GM12878 (cell line): Measurements from ENCODE around the gene PHF20. TPM values are rescaled to one million over a fixed set of nuclear protein-coding genes. Genes with fewer than 3 reads are reported as not detected.

Experiments used
- ATAC-seq: fragments of 200-7000 bp; cut with Tn5 transposase; 3 replicates; pipeline ENCODE4 v1.9.1; 2020; ENCODE audit warnings: mild to moderate bottlenecking, moderate library complexity
- BruUV-seq: library from RNA; stranded (reverse); fragments of 400-500 nt; replicated peaks from 2 replicates; lab custom pipeline; 2021; lab: Mats Ljungman, UMichigan
- CTCF ChIA-PET: fragments of 300-600 bp; sonication (Branson Sonifier 250); formaldehyde crosslinking; extraction: SDS; loops from one replicate; lab custom pipeline; 2021; ENCODE audit warnings: inconsistent platforms; lab: Yijun Ruan, JAX
- POLR2A ChIA-PET: fragments of 350-600 bp; formaldehyde crosslinking; extraction: SDS; loops from one replicate; lab custom pipeline; 2021; ENCODE audit warnings: inconsistent platforms; lab: Charles Lee
- RAD21 ChIA-PET: fragments of 300-600 bp; sonication (Branson Sonifier 250); formaldehyde crosslinking; loops from one replicate; lab custom pipeline; 2023; ENCODE audit warnings: antibody characterized with exemption; ENCODE audit not compliant: unreplicated experiment; lab: Charles Lee
- SMC1A ChIA-PET: fragments of 300-600 bp; sonication (Branson Sonifier 250); formaldehyde crosslinking; loops from one replicate; lab custom pipeline; 2023; ENCODE audit not compliant: unreplicated experiment, uncharacterized antibody; lab: Charles Lee
- DNase-seq: peaks from one replicate; pipeline ENCODE4 v3.0.0-alpha.2; 2011; ENCODE audit warnings: low read depth, low spot score
- FAIRE-seq: peaks from 3 replicates; lab custom pipeline; 2011; peaks lifted over from hg19 to GRCh38; lab: Jason Lieb, UNC
- H2AFZ ChIP-seq: 2 replicates; pipeline ENCODE4 v1.6.0; 2011; ENCODE audit warnings: low read depth, low read length, control low read depth; ENCODE audit not compliant: control insufficient read depth
- H3K27ac ChIP-seq: 2 replicates; pipeline ENCODE4 v1.5.1; 2011; ENCODE audit warnings: control low read depth; ENCODE audit not compliant: control insufficient read depth, insufficient read depth
- H3K27me3 ChIP-seq, 2 experiments: replicated peaks in 1 of 2; 2 replicates each; pipeline versions ENCODE4 v1.6.0 to v1.6.1; 2011; ENCODE audit warnings: low read length in 1 of 2; ENCODE audit not compliant: control insufficient read depth in 2 of 2, insufficient read depth in 2 of 2
- H3K36me3 ChIP-seq, 2 experiments: 2 replicates each; pipeline ENCODE4 v1.5.1; 2011; ENCODE audit warnings: low read length in 1 of 2; ENCODE audit not compliant: control insufficient read depth in 2 of 2, insufficient read depth in 2 of 2
- H3K4me1 ChIP-seq: 2 replicates; pipeline ENCODE4 v1.6.1; 2011; ENCODE audit warnings: mild to moderate bottlenecking, low read length, moderate library complexity, mixed read lengths; ENCODE audit not compliant: control insufficient read depth, insufficient read depth
- H3K4me2 ChIP-seq: 2 replicates; pipeline ENCODE4 v1.6.0; 2011; ENCODE audit warnings: control low read depth; ENCODE audit not compliant: control insufficient read depth, insufficient read depth
- H3K4me3 ChIP-seq: fragments of 200-600 bp; sonication (generic); 2 replicates; pipeline ENCODE4 v1.5.1; 2016
- H3K79me2 ChIP-seq: 2 replicates; pipeline ENCODE4 v1.6.0; 2011; ENCODE audit warnings: low read length; ENCODE audit not compliant: control insufficient read depth, insufficient read depth
- H3K9ac ChIP-seq: 2 replicates; pipeline ENCODE4 v1.8.0; 2011; ENCODE audit warnings: low read length, control low read depth, mixed read lengths; ENCODE audit not compliant: control insufficient read depth, insufficient read depth
- H3K9me3 ChIP-seq: replicated peaks from 3 replicates; pipeline ENCODE4 v1.5.1; 2011; ENCODE audit warnings: mild to moderate bottlenecking, low read length; ENCODE audit not compliant: control insufficient read depth, insufficient read depth
- H4K20me1 ChIP-seq: 2 replicates; pipeline ENCODE4 v1.6.0; 2011; ENCODE audit not compliant: control insufficient read depth, insufficient read depth
- BCL11A ChIP-seq: IDR thresholded peaks from 2 replicates; pipeline ENCODE4 v1.6.1; 2011; ENCODE audit warnings: low read depth, low read length
- ESRRA ChIP-seq: IDR thresholded peaks from 2 replicates; pipeline ENCODE4 v1.6.1; 2012; ENCODE audit warnings: mild to moderate bottlenecking, low read length, improper control_type of control experiment
- MEF2B ChIP-seq: fragments of 450-650 bp; IDR thresholded peaks from 2 replicates; pipeline ENCODE4 v1.6.1; 2018; ENCODE audit warnings: mild to moderate bottlenecking, moderate library complexity; ENCODE audit not compliant: partially characterized antibody, poor library complexity, severe bottlenecking
- NFXL1 ChIP-seq: fragments of 450-650 bp; IDR thresholded peaks from 2 replicates; pipeline ENCODE4 v1.6.1; 2017; ENCODE audit warnings: antibody characterized with exemption, mild to moderate bottlenecking, borderline replicate concordance
- NKRF ChIP-seq: fragments of 450-650 bp; conservative IDR thresholded peaks from 2 replicates; pipeline ENCODE4 v1.6.1; 2017; ENCODE audit warnings: mild to moderate bottlenecking, moderate library complexity
- POLR2A ChIP-seq: IDR thresholded peaks from 2 replicates; pipeline ENCODE4 v1.6.1; 2011; ENCODE audit warnings: low read depth, mild to moderate bottlenecking, low read length
- POLR2AphosphoS5 ChIP-seq: IDR thresholded peaks from 2 replicates; pipeline ENCODE4 v1.6.1; 2011; ENCODE audit warnings: mild to moderate bottlenecking, low read length, inconsistent platforms
- RBBP5 ChIP-seq: fragments of 200-600 bp; sonication (generic); conservative IDR thresholded peaks from 2 replicates; pipeline ENCODE4 v1.6.1; 2016
- RELB ChIP-seq: fragments of 450-650 bp; IDR thresholded peaks from 2 replicates; pipeline ENCODE4 v1.6.1; 2017; ENCODE audit warnings: low read depth, mild to moderate bottlenecking, moderate library complexity
- SKIL ChIP-seq: fragments of 450-650 bp; IDR thresholded peaks from 2 replicates; pipeline ENCODE4 v1.6.1; 2017; ENCODE audit warnings: mild to moderate bottlenecking, low read depth, inconsistent platforms; ENCODE audit not compliant: poor library complexity, severe bottlenecking
- SUPT20H ChIP-seq: IDR thresholded peaks from 2 replicates; pipeline ENCODE4 v1.6.1; 2011; ENCODE audit warnings: low read depth, mild to moderate bottlenecking, low read length, moderate library complexity, borderline replicate concordance; ENCODE audit not compliant: control insufficient read depth
- ZNF687 ChIP-seq: fragments of 450-650 bp; IDR thresholded peaks from 2 replicates; pipeline ENCODE4 v1.6.1; 2017; ENCODE audit warnings: mild to moderate bottlenecking, moderate library complexity
- whole genome bisulfite sequencing: methylation state at CpG from one replicate; pipeline ENCODE4 v1.1.6; 2016; ENCODE audit warnings: low lambda C conversion rate; ENCODE audit not compliant: insufficient replicate concordance, insufficient coverage; ENCODE audit errors: missing lambda C conversion rate; 5-methylcytosine and 5-hydroxymethylcytosine counted together
- in situ Hi-C: fragments of 300-500 bp; cut with MboI; formaldehyde crosslinking; loops from 9 replicates; pipeline ENCODE4 v1.14.3; 2018; ENCODE audit warnings: mixed read lengths
- intact Hi-C: fragments of 100-400 bp; cut with micrococcal nuclease; formaldehyde crosslinking; loops from one replicate; pipeline ENCODE4 v1.14.2; 2022; ENCODE audit not compliant: unreplicated experiment
- polyA plus RNA-seq, 11 experiments: library from polyadenylated mRNA; depleted of rRNA in 4 of 11; unstranded in 6 of 11; stranded (reverse) in 5 of 11; fragments of >200 nt; fragmentation: Nextera tagmentation in 4 of 11; fragmentation: Illumina TruSeq in 1 of 11; extraction: Ambion mirVana in 4 of 11; extraction: Trizol in 1 of 11; gene quantifications; 1 replicate in 1 of 11; 2 replicates in 10 of 11; pipeline versions ENCODE4 v1.2.1 to v1.2.3, GENCODE V29; 2011 to 2016; ENCODE audit warnings: inconsistent platforms in 2 of 11, missing spikeins in 2 of 11, low read depth in 1 of 11
- total RNA-seq, 4 experiments: library from RNA; depleted of rRNA in 3 of 4; stranded (reverse); fragments of >200 nt in 3 of 4; fragmentation: Illumina TruSeq in 1 of 4; extraction: Trizol in 1 of 4; gene quantifications; 2 replicates each; pipeline versions ENCODE4 v1.2.1 to v1.2.3, GENCODE V29; 2013 to 2021

The PHF20 gene
- total and polyA plus RNA-seq, 10 of the 15 experiments (the other 5 are each of a cell fraction or from before 2014, with no cell fraction given), result 31.6 to 91.2 (median 46.8) TPM

GRCh38 chr20:35910254-35910653 is 138.4 kb downstream of the PHF20 start (continued):
- TF ChIP-seq SKIL, result no peak
- TF ChIP-seq, all 136 proteins: peak for 0

- H4K20me1 ChIP-seq, result no peaks in the 10 kb centered on the region
- no peak overlapping the region for H3K27ac ChIP-seq
- peaks cover 21% of the 10 kb centered on the region for H3K4me1 ChIP-seq
- FAIRE-seq (no peak), DNase-seq (no peak), ATAC-seq (no peak)
- in situ Hi-C loops, result no loop called here
- no peak overlapping the region for H3K4me3 ChIP-seq
- POLR2A ChIA-PET, result no interaction called here
- H3K4me2 ChIP-seq, result no peak overlapping the region
- H2AFZ ChIP-seq, result no peak overlapping the region
- H3K9ac ChIP-seq, result no peak overlapping the region
- H3K27me3 ChIP-seq, result no peaks in the 10 kb centered on the region
- CTCF ChIA-PET, result no interaction called here
- no TSS peak for BruUV-seq
- peaks cover 8 to 18% of the 10 kb centered on the region in 2 experiments; a peak in 3 of 4 replicates for H3K36me3 ChIP-seq
- RAD21 ChIA-PET, result no interaction called here
- intact Hi-C loops, result no loop called here
- H3K79me2 ChIP-seq, result no peaks in the 10 kb centered on the region
- 98% methylated on average over 4 of the region's 4 CpGs for WGBS
- H3K9me3 ChIP-seq, result no peaks in the 10 kb centered on the region
- SMC1A ChIA-PET, result no interaction called here
- TF ChIP-seq ESRRA (no peak), RELB (no peak), SUPT20H (no peak), NKRF (no peak), MEF2B (no peak), ZNF687 (no peak), POLR2AphosphoS5 (no peak), BCL11A (no peak), RBBP5 (no peak), POLR2A (no peak), NFXL1 (no peak)
Observed at GRCh38 chr20:35912881-35913280, 141.1 kb downstream of the PHF20 start.
